ENCODE results near the gene NUP210L. TPM values are rescaled to one million over a fixed set of nuclear protein-coding genes. Genes with fewer than 3 reads are reported as not detected.
"Not testable (repeated sequence)": the region's sequence is repeated elsewhere in the genome, so short reads cannot be mapped to it uniquely, and the experiment has no call there.

The NUP210L gene
- total RNA-seq, 4 donors from 2014 or later: 0.13 to 0.38 (median 0.22) TPM; not detected in 1

- intact Hi-C loops (cut with DNase I): no loop called here
- no peak overlapping the region for H3K27ac ChIP-seq
- H3K36me3 ChIP-seq: no peaks in the 10 kb centered on the region
- DNase-seq: no peak
- no peaks in the 10 kb centered on the region for H3K9me3 ChIP-seq
- H3K4me1 ChIP-seq: no peaks in the 10 kb centered on the region
- no peak overlapping the region for H3K4me3 ChIP-seq (replicated peaks in 1 of 3)
- 78 to 84% methylated on average over 3 of the region's 3 CpGs for WGBS, 2 donors
- no peaks in the 10 kb centered on the region for H3K27me3 ChIP-seq
- TF ChIP-seq POLR2A (IDR thresholded peaks at IDR 0.05): no peak
These were observed 17.0 kb downstream of the NUP210L start for GRCh38 chr1:154137888-154138287.

- no peak overlapping the region for H3K27ac ChIP-seq
- H3K4me3 ChIP-seq (replicated peaks in 1 of 3): no peak overlapping the region
- 94 to 97% methylated on average over 2 of the region's 2 CpGs for WGBS, 2 donors
- no peak for DNase-seq
- H3K9me3 ChIP-seq: no peaks in the 10 kb centered on the region
- TF ChIP-seq CTCF (IDR thresholded peaks at IDR 0.05): no peak
- no peak for TF ChIP-seq POLR2A (IDR thresholded peaks at IDR 0.05)
- H3K27me3 ChIP-seq: no peaks in the 10 kb centered on the region
- intact Hi-C loops (cut with DNase I): no loop called here
- no peaks in the 10 kb centered on the region for H3K36me3 ChIP-seq
- H3K4me1 ChIP-seq: no peaks in the 10 kb centered on the region
These were observed 21.6 kb downstream of the NUP210L start for GRCh38 chr1:154133256-154133655.

- WGBS, 2 donors: 73 to 81% methylated on average over 2 of the region's 2 CpGs
- DNase-seq: no peak
These were observed 25.4 kb downstream of the NUP210L start for GRCh38 chr1:154129391-154129970.

GRCh38 chr1:154123205-154123604 is 31.7 kb downstream of the NUP210L start:
- 92 to 95% methylated on average over 11 of the region's 11 CpGs for WGBS, 2 donors
- H3K9me3 ChIP-seq; DNase-seq; H3K27ac ChIP-seq; H3K36me3 ChIP-seq; intact Hi-C loops (cut with DNase I); H3K4me3 ChIP-seq (replicated peaks in 1 of 3); H3K4me1 ChIP-seq; H3K27me3 ChIP-seq: not testable (repeated sequence)

More at GRCh38 chr1:154129391-154129970, 25.4 kb downstream of the NUP210L start:
- no peaks in the 10 kb centered on the region for H3K9me3 ChIP-seq
- intact Hi-C loops (cut with DNase I): no loop called here
- H3K27ac ChIP-seq: no peak overlapping the region
- no peaks in the 10 kb centered on the region for H3K4me1 ChIP-seq
- no peak overlapping the region for H3K4me3 ChIP-seq (replicated peaks in 1 of 3)
- TF ChIP-seq POLR2A (IDR thresholded peaks at IDR 0.05) (no peak), CTCF (IDR thresholded peaks at IDR 0.05) (no peak)
- H3K27me3 ChIP-seq: no peaks in the 10 kb centered on the region
- H3K36me3 ChIP-seq: no peaks in the 10 kb centered on the region

GRCh38 chr1:154117642-154118041 is 37.2 kb downstream of the NUP210L start:
- intact Hi-C loops (cut with DNase I): no loop called here
- H3K9me3 ChIP-seq: no peaks in the 10 kb centered on the region
- H3K27me3 ChIP-seq: no peaks in the 10 kb centered on the region
- no peak overlapping the region for H3K4me3 ChIP-seq (replicated peaks in 1 of 3)
- H3K36me3 ChIP-seq: no peaks in the 10 kb centered on the region
- WGBS, 2 donors: 78 to 83% methylated on average over 5 of the region's 5 CpGs
- no peak overlapping the region for H3K27ac ChIP-seq
- no peak for DNase-seq
- no peaks in the 10 kb centered on the region for H3K4me1 ChIP-seq
- no peak for TF ChIP-seq POLR2A (IDR thresholded peaks at IDR 0.05)
- TF ChIP-seq CTCF (IDR thresholded peaks at IDR 0.05): no peak

- WGBS, 2 donors: 44 to 70% methylated on average over 1 of the region's 1 CpG
- no peaks in the 10 kb centered on the region for H3K4me1 ChIP-seq
- no peak for DNase-seq
- intact Hi-C loops (cut with DNase I): no loop called here
- no peak overlapping the region for H3K4me3 ChIP-seq (replicated peaks in 1 of 3)
- no peak overlapping the region for H3K27ac ChIP-seq
- H3K27me3 ChIP-seq: no peaks in the 10 kb centered on the region
- no peaks in the 10 kb centered on the region for H3K36me3 ChIP-seq
- no peaks in the 10 kb centered on the region for H3K9me3 ChIP-seq
- TF ChIP-seq POLR2A (IDR thresholded peaks at IDR 0.05) (no peak), CTCF (IDR thresholded peaks at IDR 0.05) (no peak)
These were observed 39.7 kb downstream of the NUP210L start for GRCh38 chr1:154115180-154115579.

Measured in thyroid gland (tissue), 4 donors.